ENCODE measurements around the gene TGM4. TPM values are rescaled to one million over a fixed set of nuclear protein-coding genes. Genes with fewer than 3 reads are reported as not detected.

The TGM4 gene
- total RNA-seq, 1 donor from 2014 or later = not detected

DNA sequence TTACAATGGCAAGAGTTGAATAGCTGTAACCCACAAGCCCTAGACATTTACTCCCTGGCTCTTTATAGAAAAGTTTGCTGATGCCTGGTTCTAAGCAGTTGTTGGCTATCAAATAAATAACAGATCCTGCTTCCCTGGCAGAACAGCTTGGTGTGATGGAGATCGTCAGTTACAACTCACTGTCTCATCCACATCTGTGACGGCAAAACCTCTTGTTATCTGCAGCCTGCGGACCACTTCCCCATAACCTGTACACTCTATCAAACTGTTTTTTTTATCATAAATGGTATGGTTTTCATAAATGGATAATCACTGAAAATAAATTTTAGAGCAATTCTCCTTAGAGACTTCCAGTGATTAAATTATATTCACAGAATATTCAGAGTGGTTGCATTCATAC is 87.5 kb downstream of the TGM4 start:
- Mint-ChIP-seq H3K4me3 (no peak overlapping the region), H3K4me1 (peaks cover 13% of the 10 kb centered on the region), H3K27ac (no peak overlapping the region), H3K27me3 (no peaks in the 10 kb centered on the region), H3K36me3 (ENCODE audit: low read depth) (peaks cover 8% of the 10 kb centered on the region), H3K9me3 (no peaks in the 10 kb centered on the region)
- intact Hi-C loops (cut with micrococcal nuclease) = no loop called here
- DNase-seq = no peak

DNA sequence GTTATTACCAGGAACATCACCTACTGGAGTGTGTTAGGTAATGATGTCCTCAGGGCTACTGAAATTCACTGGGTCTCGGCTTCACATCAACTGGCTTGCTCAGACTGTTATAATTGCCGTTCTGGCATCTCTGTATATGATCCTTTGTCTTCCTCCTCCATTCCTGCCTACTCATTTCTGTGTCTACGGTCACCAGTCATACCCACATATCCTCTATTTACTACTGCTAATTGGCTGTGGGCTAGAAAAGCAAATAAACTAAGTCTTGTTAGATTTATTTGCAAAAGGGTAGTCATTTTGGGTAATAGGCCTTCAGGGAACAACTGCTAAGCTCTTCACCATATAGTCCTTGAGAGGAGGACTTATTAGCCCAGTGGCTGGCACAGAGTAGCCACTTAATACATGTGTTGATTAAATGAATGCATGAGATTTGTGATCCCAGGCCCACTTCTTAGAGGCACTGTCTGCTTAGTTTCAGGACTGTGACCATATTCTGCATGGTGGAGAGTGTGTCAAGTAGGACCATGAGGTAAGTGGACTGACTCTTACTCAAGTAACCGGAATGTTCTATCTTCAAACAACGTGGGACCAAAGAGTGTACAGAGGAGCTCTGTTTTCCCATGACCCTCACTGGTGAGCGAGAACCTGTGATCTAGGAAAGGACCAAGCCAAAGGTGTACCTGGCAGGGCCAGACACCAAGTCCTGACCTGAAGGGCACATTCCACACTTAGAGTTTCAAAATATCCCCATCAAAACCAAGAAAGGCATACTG is 88.4 kb downstream of the TGM4 start:
- H3K4me1 Mint-ChIP-seq = peaks cover 21% of the 10 kb centered on the region

DNA sequence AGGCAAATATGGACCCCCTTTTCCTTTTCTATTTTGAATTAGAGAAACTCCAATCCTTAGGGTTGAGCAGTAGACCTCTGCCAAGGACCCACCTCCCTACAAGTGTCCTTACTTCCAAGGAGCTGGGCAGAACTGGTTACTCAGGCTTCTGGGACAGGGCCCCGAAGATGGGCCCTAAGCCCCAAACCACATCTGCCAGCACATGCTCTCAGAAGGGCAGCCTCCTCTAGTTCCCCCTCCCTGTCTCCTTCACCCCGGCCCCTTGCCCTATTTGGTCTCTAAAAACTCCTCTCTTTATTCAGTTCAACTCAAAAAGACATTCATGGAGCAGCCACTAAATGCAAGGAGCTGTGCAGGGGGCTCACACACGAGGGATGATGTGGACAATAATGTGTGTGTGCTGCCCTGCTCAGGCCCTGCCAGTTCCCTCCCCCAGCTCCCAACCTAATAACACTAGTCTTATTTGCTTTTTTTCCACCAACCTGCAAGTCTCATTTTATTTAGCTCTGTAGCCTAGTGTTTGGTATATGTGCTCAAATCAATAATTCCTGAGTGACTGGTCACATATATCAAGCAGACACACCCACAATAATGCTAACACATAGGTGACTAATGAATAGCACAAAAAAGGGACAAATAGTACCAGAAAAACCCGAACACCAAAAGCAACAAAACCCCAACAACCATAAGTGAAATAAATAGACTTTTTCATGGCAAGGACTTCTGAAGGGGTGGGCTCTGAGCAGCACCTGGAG is 89.3 kb downstream of the TGM4 start:
- no peaks in the 10 kb centered on the region for H3K9me3 Mint-ChIP-seq
- intact Hi-C loops (cut with micrococcal nuclease) = no loop called here
- peaks cover 5% of the 10 kb centered on the region for H3K36me3 Mint-ChIP-seq (ENCODE audit: low read depth)
- no peaks in the 10 kb centered on the region for H3K27me3 Mint-ChIP-seq
- H3K4me3 Mint-ChIP-seq = no peak overlapping the region
- peaks cover 30% of the 10 kb centered on the region for H3K4me1 Mint-ChIP-seq
- no peak overlapping the region for H3K27ac Mint-ChIP-seq
- DNase-seq = no peak

More for the DNA sequence above, 88.4 kb downstream of the TGM4 start:
- Mint-ChIP-seq H3K4me3 (no peak overlapping the region), H3K27me3 (no peaks in the 10 kb centered on the region), H3K27ac (no peak overlapping the region), H3K9me3 (no peaks in the 10 kb centered on the region), H3K36me3 (ENCODE audit: low read depth) (peaks cover 8% of the 10 kb centered on the region)
- intact Hi-C loops (cut with micrococcal nuclease) = no loop called here
- DNase-seq = no peak

Other genes starting within 250 kb of the TGM4 start
- 10.5 and 10.7 TPM in 2 replicates for gene ZNF197, start 249.6 kb upstream of the TGM4 start, total RNA-seq
- 4.7 and 4.8 TPM in 2 replicates for gene ZNF35, start 225.9 kb upstream of the TGM4 start, total RNA-seq
- 0.47 and 0.82 TPM in 2 replicates for gene ZNF502, start 161.9 kb upstream of the TGM4 start, total RNA-seq
- 1.1 and 1.4 TPM in 2 replicates for gene ZNF501, start 145.0 kb upstream of the TGM4 start, total RNA-seq
- gene KIAA1143, start 113.0 kb upstream of the TGM4 start, total RNA-seq = 40.7 and 47.4 TPM in 2 replicates
- gene KIF15, start 112.8 kb upstream of the TGM4 start, total RNA-seq = 26.5 and 28.3 TPM in 2 replicates
- 11.6 and 13.0 TPM in 2 replicates for gene TMEM42, start 12.7 kb upstream of the TGM4 start, total RNA-seq
- gene ZDHHC3, start 101.6 kb downstream of the TGM4 start, total RNA-seq = 42.0 and 46.2 TPM in 2 replicates
- 95.5 and 97.9 TPM in 2 replicates for gene EXOSC7, start 101.6 kb downstream of the TGM4 start, total RNA-seq
- not detected in 2 replicates for gene CLEC3B, start 151.7 kb downstream of the TGM4 start, total RNA-seq